Nephron (organoid): ENCODE results near the gene PYGL.
"Not testable (repeated sequence)": the region's sequence is repeated elsewhere in the genome, so short reads cannot be mapped to it uniquely, and the experiment has no call there.

Experiments used
- H3K27ac Mint-ChIP-seq, 3 experiments: 2 replicates each; pipeline ENCODE4 v1.8.0; 2020; ENCODE audit warnings: mixed read lengths in 3 of 3, mild to moderate bottlenecking in 2 of 3, moderate library complexity in 1 of 3
- H3K27me3 Mint-ChIP-seq: 2 replicates; pipeline ENCODE4 v1.8.0; 2021; ENCODE audit warnings: low read depth, mild to moderate bottlenecking, moderate library complexity, mixed read lengths
- H3K36me3 Mint-ChIP-seq: 2 replicates; pipeline ENCODE4 v1.8.0; 2020; ENCODE audit warnings: low read depth, mixed read lengths
- H3K4me1 Mint-ChIP-seq: 2 replicates; pipeline ENCODE4 v1.8.0; 2020; ENCODE audit warnings: mixed read lengths
- H3K4me3 Mint-ChIP-seq, 3 experiments: 2 replicates each; pipeline ENCODE4 v1.8.0; 2020; ENCODE audit warnings: mild to moderate bottlenecking in 3 of 3, mixed read lengths in 3 of 3, moderate library complexity in 2 of 3
- H3K9me3 Mint-ChIP-seq: 2 replicates; pipeline ENCODE4 v1.8.0; 2020; ENCODE audit warnings: mixed read lengths
- TF ChIP-seq, protein P1 (sequence below), 3 experiments: fragments of 200-600 bp; sonication (generic); IDR thresholded peaks; one replicate each; pipeline ENCODE4 v1.5.0; 2021; ENCODE audit warnings: antibody characterized with exemption in 3 of 3; ENCODE audit not compliant: unreplicated experiment in 3 of 3

The PYGL gene

GRCh38 chr14:50961605-50962221 lies 17.4 kb upstream of the PYGL start:
- Mint-ChIP-seq H3K4me1 (peaks cover 46% of the 10 kb centered on the region), H3K36me3 (no peaks in the 10 kb centered on the region), H3K4me3 (peak overlapping the region; percentile 69 to 81 (median 77)), H3K9me3 (no peaks in the 10 kb centered on the region), H3K27me3 (no peaks in the 10 kb centered on the region), H3K27ac (peak overlapping the region; percentile 95 to 98 (median 96))
- TF ChIP-seq, protein P1, sequence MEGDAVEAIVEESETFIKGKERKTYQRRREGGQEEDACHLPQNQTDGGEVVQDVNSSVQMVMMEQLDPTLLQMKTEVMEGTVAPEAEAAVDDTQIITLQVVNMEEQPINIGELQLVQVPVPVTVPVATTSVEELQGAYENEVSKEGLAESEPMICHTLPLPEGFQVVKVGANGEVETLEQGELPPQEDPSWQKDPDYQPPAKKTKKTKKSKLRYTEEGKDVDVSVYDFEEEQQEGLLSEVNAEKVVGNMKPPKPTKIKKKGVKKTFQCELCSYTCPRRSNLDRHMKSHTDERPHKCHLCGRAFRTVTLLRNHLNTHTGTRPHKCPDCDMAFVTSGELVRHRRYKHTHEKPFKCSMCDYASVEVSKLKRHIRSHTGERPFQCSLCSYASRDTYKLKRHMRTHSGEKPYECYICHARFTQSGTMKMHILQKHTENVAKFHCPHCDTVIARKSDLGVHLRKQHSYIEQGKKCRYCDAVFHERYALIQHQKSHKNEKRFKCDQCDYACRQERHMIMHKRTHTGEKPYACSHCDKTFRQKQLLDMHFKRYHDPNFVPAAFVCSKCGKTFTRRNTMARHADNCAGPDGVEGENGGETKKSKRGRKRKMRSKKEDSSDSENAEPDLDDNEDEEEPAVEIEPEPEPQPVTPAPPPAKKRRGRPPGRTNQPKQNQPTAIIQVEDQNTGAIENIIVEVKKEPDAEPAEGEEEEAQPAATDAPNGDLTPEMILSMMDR (IDR thresholded peaks at IDR 0.05; ENCODE audit: unreplicated experiment in 3 of 3): no peak

GRCh38 chr14:50957296-50957695 lies 13.0 kb upstream of the PYGL start:
- H3K9me3 Mint-ChIP-seq: no peaks in the 10 kb centered on the region
- H3K27me3 Mint-ChIP-seq: no peaks in the 10 kb centered on the region
- TF ChIP-seq, protein P1 (IDR thresholded peaks at IDR 0.05; ENCODE audit: unreplicated experiment in 3 of 3): no peak
- H3K36me3 Mint-ChIP-seq: no peaks in the 10 kb centered on the region
- no peak overlapping the region for H3K4me3 Mint-ChIP-seq
- H3K4me1 Mint-ChIP-seq: peaks cover 21% of the 10 kb centered on the region
- H3K27ac Mint-ChIP-seq: no peak overlapping the region

GRCh38 chr14:50956421-50956820 lies 12.1 kb upstream of the PYGL start:
- H3K27me3 Mint-ChIP-seq, H3K9me3 Mint-ChIP-seq, H3K4me3 Mint-ChIP-seq, H3K27ac Mint-ChIP-seq, H3K36me3 Mint-ChIP-seq: not testable (repeated sequence)
- peaks cover 13% of the 10 kb centered on the region for H3K4me1 Mint-ChIP-seq

GRCh38 chr14:50955373-50956043 lies 11.2 kb upstream of the PYGL start:
- Mint-ChIP-seq H3K4me3 (no peak overlapping the region), H3K36me3 (no peaks in the 10 kb centered on the region), H3K27ac (peak overlapping the region in 2 of 3 experiments; percentile 19 to 55), H3K4me1 (peaks cover 5% of the 10 kb centered on the region), H3K27me3 (no peaks in the 10 kb centered on the region), H3K9me3 (no peaks in the 10 kb centered on the region)
- TF ChIP-seq, protein P1 (IDR thresholded peaks at IDR 0.05; ENCODE audit: unreplicated experiment in 3 of 3): peak in 2 of 3 experiments; percentile 13 to 28

GRCh38 chr14:50954811-50955372 lies 10.6 kb upstream of the PYGL start:
- H3K36me3 Mint-ChIP-seq: no peaks in the 10 kb centered on the region
- peak overlapping the region in 1 of 3 experiments; percentile 1 for H3K27ac Mint-ChIP-seq
- H3K4me1 Mint-ChIP-seq: peaks cover 5% of the 10 kb centered on the region
- H3K9me3 Mint-ChIP-seq: no peaks in the 10 kb centered on the region
- no peaks in the 10 kb centered on the region for H3K27me3 Mint-ChIP-seq
- H3K4me3 Mint-ChIP-seq: no peak overlapping the region
- TF ChIP-seq, protein P1 (IDR thresholded peaks at IDR 0.05; ENCODE audit: unreplicated experiment in 3 of 3): peak; percentile 58 to 76 (median 72)

GRCh38 chr14:50953502-50953901 lies 9.2 kb upstream of the PYGL start:
- H3K4me1 Mint-ChIP-seq: peaks cover 5% of the 10 kb centered on the region
- no peaks in the 10 kb centered on the region for H3K9me3 Mint-ChIP-seq
- H3K27me3 Mint-ChIP-seq: no peaks in the 10 kb centered on the region
- TF ChIP-seq, protein P1 (IDR thresholded peaks at IDR 0.05; ENCODE audit: unreplicated experiment in 3 of 3): no peak
- no peaks in the 10 kb centered on the region for H3K36me3 Mint-ChIP-seq
- H3K27ac Mint-ChIP-seq: no peak overlapping the region
- no peak overlapping the region for H3K4me3 Mint-ChIP-seq
